ENCODE data around the gene CYP1B1. TPM values are rescaled to one million over a fixed set of nuclear protein-coding genes. Genes with fewer than 3 reads are reported as not detected.

CYP1B1 gene
- total RNA-seq, 1 donor from 2014 or later = 0.39 TPM

- H3K36me3 Mint-ChIP-seq = no peaks in the 10 kb centered on the region
- DNase-seq (ENCODE audit: low spot score) = no peak
- Histone ChIP-seq H3K4me1 (peaks cover 37% of the 10 kb centered on the region), H2AFZ (replicated peaks) (no peak overlapping the region), H3F3A (ENCODE audit: low read depth) (peaks cover 9% of the 10 kb centered on the region), H3K9ac (no peak overlapping the region), H3K9me3 (ENCODE audit: low read depth) (no peaks in the 10 kb centered on the region), H4K20me1 (ENCODE audit: low read depth) (no peaks in the 10 kb centered on the region), H3K27ac (no peak overlapping the region), H3K4me2 (no peak overlapping the region), H3K79me2 (ENCODE audit: low read depth) (no peaks in the 10 kb centered on the region), H3K27me3 (peaks cover 44% of the 10 kb centered on the region), H3K36me3 (no peaks in the 10 kb centered on the region), H3K4me3 (no peak overlapping the region)
- no peak overlapping the region for H3K27ac Mint-ChIP-seq
- H3K4me3 Mint-ChIP-seq = no peak overlapping the region
- H3K9me3 Mint-ChIP-seq = no peaks in the 10 kb centered on the region
- H3K27me3 Mint-ChIP-seq (ENCODE audit: insufficient read depth, low read depth) = peaks cover 10% of the 10 kb centered on the region
- TF ChIP-seq EZH2phosphoT487 (IDR thresholded peaks at IDR 0.05) (no peak), EZH2 (IDR thresholded peaks at IDR 0.05) (no peak), CTCF (IDR thresholded peaks at IDR 0.05) (no peak)
- H3K4me1 Mint-ChIP-seq = peaks cover 54% of the 10 kb centered on the region
Observed at GRCh38 chr2:38095079-38095995, 19.4 kb upstream of the CYP1B1 start.

- Histone ChIP-seq H3K27ac (no peak overlapping the region), H3K36me3 (no peaks in the 10 kb centered on the region), H3K9me3 (ENCODE audit: low read depth) (no peaks in the 10 kb centered on the region), H3K4me2 (no peak overlapping the region), H3K9ac (no peak overlapping the region), H4K20me1 (ENCODE audit: low read depth) (no peaks in the 10 kb centered on the region), H3K79me2 (ENCODE audit: low read depth) (no peaks in the 10 kb centered on the region), H3K4me3 (no peak overlapping the region), H3K27me3 (peaks cover 34% of the 10 kb centered on the region), H3F3A (ENCODE audit: low read depth) (peaks cover 9% of the 10 kb centered on the region), H2AFZ (replicated peaks) (no peak overlapping the region), H3K4me1 (peaks cover 23% of the 10 kb centered on the region)
- peaks cover 43% of the 10 kb centered on the region for H3K4me1 Mint-ChIP-seq
- H3K27ac Mint-ChIP-seq = no peak overlapping the region
- no peak for DNase-seq (ENCODE audit: low spot score)
- peaks cover 10% of the 10 kb centered on the region for H3K27me3 Mint-ChIP-seq (ENCODE audit: insufficient read depth, low read depth)
- H3K9me3 Mint-ChIP-seq = no peaks in the 10 kb centered on the region
- H3K36me3 Mint-ChIP-seq = no peaks in the 10 kb centered on the region
- TF ChIP-seq EZH2phosphoT487 (IDR thresholded peaks at IDR 0.05) (no peak), EZH2 (IDR thresholded peaks at IDR 0.05) (no peak), CTCF (IDR thresholded peaks at IDR 0.05) (no peak)
- no peak overlapping the region for H3K4me3 Mint-ChIP-seq
Observed at GRCh38 chr2:38093527-38094165, 17.7 kb upstream of the CYP1B1 start.

- peaks cover 10% of the 10 kb centered on the region for H3K4me1 ChIP-seq
- H3K27ac Mint-ChIP-seq = no peak overlapping the region
- H3K79me2 ChIP-seq (ENCODE audit: low read depth) = no peaks in the 10 kb centered on the region
- H3K4me1 Mint-ChIP-seq = peaks cover 30% of the 10 kb centered on the region
- H3K36me3 ChIP-seq = no peaks in the 10 kb centered on the region
- peaks cover 11% of the 10 kb centered on the region for H3K27me3 Mint-ChIP-seq (ENCODE audit: insufficient read depth, low read depth)
- H3K4me3 ChIP-seq = no peak overlapping the region
- H3K9me3 Mint-ChIP-seq = no peaks in the 10 kb centered on the region
- no peak for DNase-seq (ENCODE audit: low spot score)
- no peak overlapping the region for H3K4me3 Mint-ChIP-seq
- no peak overlapping the region for H3K4me2 ChIP-seq
- H3K9me3 ChIP-seq (ENCODE audit: low read depth) = no peaks in the 10 kb centered on the region
- no peak overlapping the region for H3K9ac ChIP-seq
- no peaks in the 10 kb centered on the region for H4K20me1 ChIP-seq (ENCODE audit: low read depth)
- H3F3A ChIP-seq (ENCODE audit: low read depth) = peaks cover 3% of the 10 kb centered on the region
- TF ChIP-seq EZH2phosphoT487 (IDR thresholded peaks at IDR 0.05) (no peak), CTCF (IDR thresholded peaks at IDR 0.05) (no peak), EZH2 (IDR thresholded peaks at IDR 0.05) (no peak)
- no peak overlapping the region for H3K27ac ChIP-seq
- peak overlapping the region; percentile 43 for H2AFZ ChIP-seq (replicated peaks)
- H3K27me3 ChIP-seq = peaks cover 33% of the 10 kb centered on the region
- H3K36me3 Mint-ChIP-seq = no peaks in the 10 kb centered on the region
Observed at GRCh38 chr2:38092196-38092902, 16.4 kb upstream of the CYP1B1 start.

Data from neural progenitor cell (in vitro differentiated cells).